Muscle layer of duodenum (tissue), 2 donors: ENCODE results near the gene PSMG1.

Source experiments
- H3K27ac ChIP-seq: one replicate; pipeline ENCODE4 v1.7.0; 2013; ENCODE audit warnings: mild to moderate bottlenecking, low read length
- H3K27me3 ChIP-seq: one replicate; pipeline ENCODE4 v1.7.0; 2013; ENCODE audit warnings: low read depth, mild to moderate bottlenecking, control low read depth, low read length
- H3K36me3 ChIP-seq, 2 donors: one replicate each; pipeline ENCODE4 v1.7.0; 2013; ENCODE audit warnings: low read length in 2 of 2, control low read depth in 1 of 2, mild to moderate bottlenecking in 1 of 2; ENCODE audit not compliant: insufficient read depth in 2 of 2, control insufficient read depth in 1 of 2
- H3K4me1 ChIP-seq, 2 donors: one replicate each; pipeline ENCODE4 v1.7.0; 2013; ENCODE audit warnings: low read length in 2 of 2, mild to moderate bottlenecking in 2 of 2, control low read depth in 1 of 2, moderate library complexity in 1 of 2; ENCODE audit not compliant: insufficient read depth in 2 of 2, control insufficient read depth in 1 of 2
- H3K4me3 ChIP-seq, 2 donors: one replicate each; pipeline ENCODE4 v1.7.0; 2013; ENCODE audit warnings: low read length in 2 of 2, low read depth in 1 of 2, mild to moderate bottlenecking in 1 of 2
- H3K9me3 ChIP-seq, 2 donors: one replicate each; pipeline ENCODE4 v1.7.0; 2013; ENCODE audit warnings: low read length in 2 of 2, control low read depth in 1 of 2, mild to moderate bottlenecking in 1 of 2; ENCODE audit not compliant: control insufficient read depth in 1 of 2
- donor health status: healthy.

PSMG1 gene

DNA sequence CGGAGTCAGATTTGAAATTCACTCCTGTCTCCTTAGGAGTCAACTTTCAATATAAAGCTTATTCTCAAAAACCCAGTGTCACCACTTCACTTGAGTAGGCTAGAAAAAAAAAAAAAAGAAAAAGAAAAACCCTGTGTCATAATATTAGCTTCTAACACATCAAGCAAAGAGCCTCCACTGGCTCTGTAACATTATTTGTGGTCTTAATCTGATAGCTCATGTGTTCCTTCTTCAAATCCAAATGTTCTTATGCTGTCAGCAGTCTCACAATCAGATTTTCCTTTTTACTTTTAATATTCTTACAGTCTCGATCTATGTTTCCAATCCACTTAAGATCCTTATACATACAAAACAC lies 26.1 kb upstream of the PSMG1 start:
- H3K9me3 ChIP-seq, result no peaks in the 10 kb centered on the region
- no peak overlapping the region for H3K4me3 ChIP-seq
- H3K4me1 ChIP-seq, result no peaks in the 10 kb centered on the region
- H3K27me3 ChIP-seq, result no peaks in the 10 kb centered on the region
- H3K27ac ChIP-seq, result no peak overlapping the region
- peaks cover 29 to 48% of the 10 kb centered on the region in 2 donors for H3K36me3 ChIP-seq

DNA sequence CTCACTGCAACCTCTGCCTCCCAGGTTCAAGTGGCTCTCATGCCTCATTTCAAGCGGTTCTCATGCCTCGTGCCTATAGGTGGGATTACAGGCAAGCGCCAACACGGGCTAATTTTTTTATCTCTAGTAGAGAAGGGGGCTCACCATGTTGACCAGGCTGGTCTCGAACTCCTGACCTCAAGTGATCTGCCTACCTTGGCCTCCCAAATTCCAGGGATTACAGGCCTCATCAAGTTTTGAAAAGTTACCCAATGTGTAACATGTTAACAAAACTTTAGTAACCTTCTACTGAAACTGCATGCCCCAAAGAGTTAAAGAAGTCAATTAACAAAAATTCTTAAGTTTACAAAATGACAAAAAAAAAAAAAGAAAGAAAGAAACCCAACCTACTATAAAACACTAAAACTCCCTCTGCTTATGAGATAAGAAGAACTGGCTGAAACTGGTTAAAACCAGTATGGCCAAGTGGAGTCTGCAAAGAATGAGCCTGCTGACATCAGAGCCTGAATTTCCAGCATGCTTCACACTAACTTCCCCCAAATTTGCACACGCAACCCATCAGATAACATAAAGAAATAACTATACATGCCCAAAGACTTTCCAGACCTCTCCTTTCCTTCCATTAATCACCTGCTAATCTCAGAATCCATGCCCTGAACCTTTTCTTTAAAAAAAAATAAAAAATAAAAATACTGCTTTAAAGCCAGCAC lies 25.5 kb upstream of the PSMG1 start:
- no peaks in the 10 kb centered on the region for H3K27me3 ChIP-seq
- no peaks in the 10 kb centered on the region for H3K4me1 ChIP-seq
- no peak overlapping the region for H3K4me3 ChIP-seq
- H3K9me3 ChIP-seq, result no peaks in the 10 kb centered on the region
- peaks cover 29 to 48% of the 10 kb centered on the region in 2 donors for H3K36me3 ChIP-seq
- H3K27ac ChIP-seq, result no peak overlapping the region

DNA sequence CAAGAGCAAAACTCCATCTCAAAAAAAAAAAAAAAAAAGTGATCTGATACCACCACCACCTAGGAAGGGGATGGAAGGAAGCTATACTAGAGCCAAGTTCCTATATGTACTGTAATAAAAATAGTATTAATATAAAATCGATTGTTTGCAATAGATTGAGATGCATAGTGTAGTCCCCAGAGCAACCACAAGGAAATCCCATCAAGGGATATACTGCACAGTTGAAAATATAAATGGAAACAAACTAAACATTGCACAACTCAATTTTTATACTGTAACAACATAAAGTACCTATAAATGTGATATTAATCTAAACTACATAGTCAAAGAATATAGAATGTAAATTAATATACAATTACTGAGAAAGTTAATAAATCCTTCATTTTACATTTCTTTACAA lies 20.9 kb upstream of the PSMG1 start:
- Histone ChIP-seq H3K36me3 (peaks cover 49 to 62% of the 10 kb centered on the region in 2 donors), H3K27me3 (no peaks in the 10 kb centered on the region), H3K4me1 (peaks cover 0 to 5% of the 10 kb centered on the region in 2 donors), H3K27ac (no peak overlapping the region), H3K9me3 (no peaks in the 10 kb centered on the region), H3K4me3 (no peak overlapping the region)

DNA sequence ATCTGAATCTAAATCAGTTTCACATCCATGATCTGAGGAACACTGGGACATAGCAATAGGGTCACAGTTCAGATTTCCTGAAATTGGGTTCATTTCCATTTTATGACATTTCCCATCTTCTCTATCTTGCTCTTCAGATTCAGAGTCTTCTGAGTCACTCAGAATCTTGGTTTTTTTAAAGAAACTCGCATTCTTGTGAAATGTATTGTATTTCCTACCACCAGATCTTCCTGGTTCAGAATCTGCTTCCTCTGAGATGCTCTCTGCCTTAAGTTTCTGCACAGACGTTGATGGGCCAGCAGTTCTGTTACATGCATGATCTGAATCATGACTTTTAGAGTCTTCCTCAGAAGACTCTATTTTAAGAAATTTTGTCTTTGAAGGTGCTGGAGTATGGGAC lies 15.5 kb upstream of the PSMG1 start:
- Histone ChIP-seq H3K27ac (no peak overlapping the region), H3K9me3 (no peaks in the 10 kb centered on the region), H3K27me3 (no peaks in the 10 kb centered on the region), H3K36me3 (peaks cover 54 to 59% of the 10 kb centered on the region in 2 donors), H3K4me3 (no peak overlapping the region), H3K4me1 (peaks cover 0 to 5% of the 10 kb centered on the region in 2 donors)

DNA sequence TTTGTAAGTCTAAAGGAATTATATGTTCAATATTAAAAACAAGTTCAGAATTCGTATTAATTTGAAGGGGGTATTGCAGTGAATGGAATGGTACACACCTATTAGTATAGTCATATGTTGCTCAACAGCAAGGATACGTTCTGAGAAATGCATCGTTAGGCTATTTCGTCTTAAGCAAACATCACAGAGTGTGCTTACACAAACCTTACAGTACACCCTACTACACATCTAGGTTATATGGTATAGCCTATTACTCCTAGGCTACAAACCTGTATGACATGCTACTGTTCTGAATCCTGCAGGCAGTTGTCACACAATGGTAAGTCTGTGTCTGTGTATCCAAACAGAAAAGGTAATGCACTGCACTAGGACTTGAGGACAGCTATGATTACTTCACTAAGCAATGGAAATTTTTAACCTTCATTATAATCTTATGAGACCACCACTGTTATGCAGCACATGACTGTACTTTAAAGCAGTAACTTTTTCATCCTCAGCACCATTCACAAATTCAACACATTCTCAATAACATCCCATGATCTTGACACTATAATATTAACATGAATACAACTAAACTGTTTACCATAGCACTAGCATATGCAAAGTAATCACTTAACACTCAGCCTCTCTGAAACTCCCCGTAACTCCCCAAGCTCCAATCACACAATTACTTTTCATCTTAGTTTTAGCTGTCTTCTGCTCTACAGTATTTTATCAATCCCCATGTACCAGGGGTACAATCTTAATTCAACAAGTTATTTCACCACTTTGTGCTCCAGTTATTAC lies 14.4 kb upstream of the PSMG1 start:
- peaks cover 49 to 59% of the 10 kb centered on the region in 2 donors for H3K36me3 ChIP-seq
- no peaks in the 10 kb centered on the region for H3K9me3 ChIP-seq
- peaks cover 0 to 5% of the 10 kb centered on the region in 2 donors for H3K4me1 ChIP-seq
- H3K27me3 ChIP-seq, result no peaks in the 10 kb centered on the region
- H3K27ac ChIP-seq, result no peak overlapping the region
- no peak overlapping the region for H3K4me3 ChIP-seq

DNA sequence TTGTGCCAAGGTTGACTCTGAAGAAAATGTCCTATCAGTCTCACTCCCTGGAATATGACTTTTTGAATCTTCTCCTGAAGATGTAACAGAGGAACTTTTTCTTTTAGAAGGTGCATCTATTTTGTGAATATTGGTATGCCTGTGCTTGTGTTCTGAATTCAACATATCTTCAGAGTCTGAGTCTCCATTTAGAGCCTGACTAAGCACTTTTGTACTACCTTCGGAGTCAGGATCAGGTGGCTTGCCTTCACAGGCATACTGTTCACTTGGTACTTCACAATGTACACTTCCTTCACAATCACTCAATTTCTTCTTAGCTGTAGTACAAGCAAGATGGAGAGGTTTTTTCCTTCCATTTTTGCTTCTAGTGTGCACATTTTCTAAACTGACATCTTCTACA lies 13.6 kb upstream of the PSMG1 start:
- Histone ChIP-seq H3K27me3 (no peaks in the 10 kb centered on the region), H3K4me3 (no peak overlapping the region), H3K27ac (no peak overlapping the region), H3K4me1 (peaks cover 0 to 5% of the 10 kb centered on the region in 2 donors), H3K36me3 (peaks cover 43 to 54% of the 10 kb centered on the region in 2 donors), H3K9me3 (no peaks in the 10 kb centered on the region)

DNA sequence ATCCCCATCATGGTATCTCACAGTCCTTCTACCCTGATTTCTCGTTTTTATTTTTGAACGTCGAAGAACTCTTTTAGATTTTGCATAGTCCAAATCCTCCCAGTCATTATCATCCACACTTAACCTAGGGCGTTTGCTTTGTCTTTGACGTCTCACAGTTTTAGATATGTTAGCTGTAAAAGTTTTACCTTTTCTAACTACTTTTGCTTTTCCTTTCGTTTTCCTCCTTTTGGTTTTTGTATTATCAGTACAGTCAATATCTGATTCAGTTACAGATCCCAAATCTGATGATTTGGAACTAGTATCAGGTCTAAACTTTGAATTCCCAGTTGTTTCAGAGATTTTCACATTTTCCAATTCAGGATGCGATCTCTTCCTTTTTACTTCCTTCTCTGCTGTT lies 13.1 kb upstream of the PSMG1 start:
- Histone ChIP-seq H3K9me3 (no peaks in the 10 kb centered on the region), H3K36me3 (peaks cover 38 to 50% of the 10 kb centered on the region in 2 donors), H3K4me1 (peaks cover 0 to 5% of the 10 kb centered on the region in 2 donors), H3K27me3 (no peaks in the 10 kb centered on the region), H3K27ac (no peak overlapping the region), H3K4me3 (no peak overlapping the region)

DNA sequence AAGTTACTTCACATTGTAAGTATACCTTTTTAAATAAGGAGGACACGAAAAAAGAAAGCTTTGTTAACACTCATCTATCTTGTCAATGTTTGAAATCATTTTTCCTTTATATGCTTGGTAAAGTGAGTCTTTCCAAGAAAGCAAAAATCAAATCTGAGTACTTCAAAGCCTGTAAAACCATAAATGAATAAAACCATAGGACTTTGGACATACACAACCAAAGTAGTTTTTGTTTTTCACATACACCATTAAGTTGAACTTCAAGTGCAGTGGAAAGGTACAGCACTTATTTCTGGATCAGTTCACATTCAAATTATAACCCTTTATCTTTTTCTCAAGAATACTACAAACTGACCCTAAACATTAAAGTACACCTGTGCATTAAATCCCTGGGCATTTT lies 10.1 kb upstream of the PSMG1 start:
- H3K27me3 ChIP-seq, result no peaks in the 10 kb centered on the region

DNA sequence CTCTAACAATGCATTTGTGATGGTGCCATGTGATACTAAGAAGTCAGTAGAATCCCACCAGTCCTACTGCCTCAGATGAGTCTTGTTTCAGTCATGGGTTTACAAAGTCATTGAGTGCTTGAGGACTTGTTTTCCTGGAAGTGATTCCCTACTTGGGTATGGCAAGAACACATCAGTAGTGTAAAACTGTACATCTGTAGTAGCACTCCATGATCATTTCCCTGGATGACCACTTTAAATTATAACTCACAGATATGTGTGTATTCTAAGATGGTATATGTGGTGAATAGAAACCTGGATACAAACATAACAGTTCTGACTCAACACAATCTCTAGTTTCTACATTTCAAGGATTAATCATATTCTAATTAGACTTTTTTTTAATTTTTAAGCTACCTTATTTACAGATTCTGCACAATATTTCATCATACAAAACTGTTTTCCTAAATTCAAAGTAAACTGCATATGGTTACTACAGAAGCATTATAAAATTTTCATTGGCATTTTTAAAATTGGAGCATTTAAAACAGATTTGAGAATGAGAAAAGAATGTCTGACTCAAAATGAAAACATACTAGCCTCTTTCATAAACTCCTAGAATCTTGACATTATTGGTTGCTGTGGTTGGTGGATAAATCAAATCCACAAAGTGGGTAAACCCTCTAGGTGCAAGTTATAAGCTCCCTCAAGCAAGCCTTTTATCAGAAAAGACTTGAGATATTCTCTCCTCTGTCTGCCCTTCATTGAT lies 6.8 kb upstream of the PSMG1 start:
- H3K9me3 ChIP-seq, result no peaks in the 10 kb centered on the region
- H3K36me3 ChIP-seq, result peaks cover 3 to 7% of the 10 kb centered on the region in 2 donors
- H3K27me3 ChIP-seq, result no peaks in the 10 kb centered on the region
- no peak overlapping the region for H3K27ac ChIP-seq
- no peak overlapping the region for H3K4me3 ChIP-seq
- H3K4me1 ChIP-seq, result peaks cover 0 to 11% of the 10 kb centered on the region in 2 donors

More for the DNA sequence above, 10.1 kb upstream of the PSMG1 start:
- no peak overlapping the region for H3K27ac ChIP-seq
- no peaks in the 10 kb centered on the region for H3K9me3 ChIP-seq
- no peak overlapping the region for H3K4me3 ChIP-seq
- no peaks in the 10 kb centered on the region for H3K4me1 ChIP-seq
- H3K36me3 ChIP-seq, result peaks cover 22 to 25% of the 10 kb centered on the region in 2 donors

DNA sequence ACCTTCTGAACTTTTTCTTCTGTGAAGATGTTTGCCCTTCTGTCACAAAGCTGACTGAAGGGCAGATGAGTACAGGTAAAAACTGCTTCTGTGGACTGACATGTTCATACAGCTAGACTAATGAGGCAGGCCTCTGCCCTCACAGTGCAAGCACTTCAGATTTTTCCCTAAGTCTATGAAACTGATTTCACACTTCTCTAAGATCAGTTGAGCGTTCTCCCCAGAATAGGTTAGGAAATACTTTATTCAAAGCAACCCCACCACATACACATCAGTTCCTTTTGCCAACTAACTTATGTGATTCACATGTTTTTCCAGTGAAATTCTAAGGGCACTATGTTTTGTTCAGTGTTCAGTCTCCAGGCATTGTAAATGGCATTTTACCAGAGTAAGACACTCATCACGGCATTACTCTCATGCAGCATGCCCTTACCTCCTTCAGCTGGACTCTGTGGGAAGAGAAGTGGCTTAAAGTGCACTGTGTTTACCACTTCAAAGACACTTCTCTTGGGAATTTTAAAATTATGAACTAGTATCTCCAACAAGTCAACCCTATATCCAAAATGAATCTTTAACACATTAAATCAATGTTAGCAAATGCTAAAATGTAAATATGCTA lies 5.4 kb upstream of the PSMG1 start:
- Histone ChIP-seq H3K27me3 (no peaks in the 10 kb centered on the region), H3K4me1 (peaks cover 0 to 11% of the 10 kb centered on the region in 2 donors), H3K36me3 (peaks cover 0 to 3% of the 10 kb centered on the region in 2 donors), H3K4me3 (no peak overlapping the region), H3K27ac (no peak overlapping the region), H3K9me3 (no peaks in the 10 kb centered on the region)

DNA sequence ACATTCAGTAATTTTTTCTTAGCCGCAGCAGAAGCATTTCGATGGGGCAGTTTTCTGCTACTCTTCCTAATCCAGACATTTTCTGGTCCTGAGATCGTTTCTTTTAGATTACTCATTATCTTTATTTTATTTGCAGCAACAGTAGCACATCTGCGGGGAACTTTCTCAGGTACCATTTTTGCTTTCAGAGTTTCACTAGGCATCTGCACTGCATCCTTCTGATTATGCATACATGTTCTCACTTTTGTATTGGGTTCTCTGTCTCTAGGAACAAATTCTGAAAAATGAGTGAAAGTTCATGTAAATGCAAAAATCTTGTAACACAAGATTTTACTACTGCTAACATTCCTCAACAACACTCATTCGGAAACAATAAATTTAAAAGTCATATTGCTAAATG lies 3.9 kb upstream of the PSMG1 start:
- H3K4me3 ChIP-seq, result no peak overlapping the region
- no peaks in the 10 kb centered on the region for H3K27me3 ChIP-seq
- no peak overlapping the region for H3K27ac ChIP-seq
- H3K9me3 ChIP-seq, result no peaks in the 10 kb centered on the region
- H3K36me3 ChIP-seq, result peaks cover 0 to 3% of the 10 kb centered on the region in 2 donors
- H3K4me1 ChIP-seq, result peaks cover 0 to 16% of the 10 kb centered on the region in 2 donors
